ENCODE results near the gene GABRG3. TPM values are rescaled to one million over a fixed set of nuclear protein-coding genes. Genes with fewer than 3 reads are reported as not detected.

The GABRG3 gene
- total and polyA plus RNA-seq, 2 donors (not counting 3 experiments of a cell fraction or from before 2014, with no cell fraction given): not detected

- intact Hi-C loops (cut with micrococcal nuclease) (no loop called here), dilution Hi-C loops (cut with MboI; ENCODE audit: extremely low pct_ligation_motif_present, low sequenced_read_pairs) (no loop called here)
- BruUV-seq (replicated peaks): no TSS peak
- Histone ChIP-seq H4K20me1 (replicated peaks; ENCODE audit: control insufficient read depth, extremely low read depth, insufficient read depth, low read length) (no peaks in the 10 kb centered on the region), H3K79me2 (ENCODE audit: control insufficient read depth, insufficient read depth, low read length) (no peaks in the 10 kb centered on the region), H2AFZ (ENCODE audit: low read depth, low read length) (no peak overlapping the region), H3K9ac (replicated peaks; ENCODE audit: extremely low read depth, insufficient read depth, low read length) (no peak overlapping the region), H3K27ac (ENCODE audit: insufficient read depth, low read depth, low read length) (no peak overlapping the region), H3K36me3 (ENCODE audit: control insufficient read depth in 2 of 2, extremely low read depth in 1 of 2, insufficient read depth in 2 of 2, low read length in 2 of 2) (no peaks in the 10 kb centered on the region), H3K9me3 (replicated peaks; ENCODE audit: control insufficient read depth, insufficient read depth, low read length) (no peaks in the 10 kb centered on the region), H3K27me3 (ENCODE audit: control insufficient read depth in 2 of 2, insufficient read depth in 2 of 2, low read length in 2 of 2) (no peaks in the 10 kb centered on the region), H3K4me1 (ENCODE audit: control insufficient read depth, extremely low read depth, insufficient read depth, low read length) (no peaks in the 10 kb centered on the region), H3K4me3 (replicated peaks in 1 of 3; ENCODE audit: insufficient read depth in 1 of 3, low read depth in 1 of 3, low read length in 3 of 3) (no peak overlapping the region), H3K4me2 (ENCODE audit: insufficient read depth, low read length) (no peak overlapping the region), H3K9me1 (replicated peaks; ENCODE audit: control insufficient read depth, extremely low read depth, insufficient read depth, low read length) (no peaks in the 10 kb centered on the region)
- ChIA-PET CTCF (no interaction called here), POLR2A (no interaction called here)
- FAIRE-seq: no peak
- TF ChIP-seq JUN (IDR thresholded peaks at IDR 0.05; ENCODE audit: borderline replicate concordance, insufficient read depth, insufficient read length, low read depth): no peak
- TF ChIP-seq POLR2A (IDR thresholded peaks at IDR 0.05; ENCODE audit: low read depth, low read length): no peak
- no peak for TF ChIP-seq FOS (IDR thresholded peaks at IDR 0.05; ENCODE audit: borderline replicate concordance, insufficient read depth, low read length)
- TF ChIP-seq MAX (IDR thresholded peaks at IDR 0.05; ENCODE audit: insufficient read depth, insufficient read length): no peak
- no peak for TF ChIP-seq POLR2AphosphoS5 (IDR thresholded peaks at IDR 0.05; ENCODE audit: insufficient read depth, low read depth, low read length)
- TF ChIP-seq CTCF (IDR thresholded peaks at IDR 0.05; ENCODE audit: extremely low read depth in 1 of 2, insufficient read depth in 1 of 2, low read depth in 1 of 2, low read length in 2 of 2): no peak
- TF ChIP-seq EZH2 (IDR thresholded peaks at IDR 0.05; ENCODE audit: borderline replicate concordance, low read depth, low read length, severe bottlenecking): no peak
- no peak for TF ChIP-seq GATA2 (IDR thresholded peaks at IDR 0.05; ENCODE audit: insufficient read depth, insufficient read length, low read depth, low read length)
- TF ChIP-seq MYC (IDR thresholded peaks at IDR 0.05; ENCODE audit: low read depth, low read length): no peak
- no peak for DNase-seq (ENCODE audit: low read depth, low spot score)
Observed at GRCh38 chr15:27254055-27254454, 283.1 kb downstream of the GABRG3 start.

Data from endothelial cell of umbilical vein (primary cell).